Stimulated activated CD4-positive, alpha-beta T cell treated with anti-CD3 and anti-CD28 coated beads, TNF-alpha, amount 100 ng/mL, for 48 hours (primary cell): ENCODE results near the gene METTL21C.

Source experiments
- DNase-seq, 3 donors: peaks; one replicate each; pipeline ENCODE4 v3.0.0-alpha.2; 2020; ENCODE audit warnings: low read depth in 3 of 3

METTL21C gene

DNA sequence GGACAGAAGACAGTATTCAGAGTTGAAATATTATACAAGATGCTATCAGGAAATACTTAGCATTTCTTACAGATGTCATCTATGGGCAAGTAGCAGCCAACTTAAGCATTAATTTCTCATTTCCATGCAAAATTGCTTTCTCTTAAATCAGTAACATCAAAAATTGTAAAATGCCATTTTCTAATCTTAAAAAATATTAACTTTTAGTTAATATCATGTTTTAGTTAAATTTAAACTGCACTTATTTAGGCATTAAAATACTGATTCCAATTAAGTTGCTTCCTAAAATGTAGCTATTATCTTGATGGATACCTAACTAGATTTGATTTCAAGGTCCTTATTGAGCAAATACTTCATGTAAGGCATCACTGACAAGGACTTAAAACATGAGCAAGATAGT, 27.8 kb downstream of the METTL21C start:
- DNase-seq, result no peak

DNA sequence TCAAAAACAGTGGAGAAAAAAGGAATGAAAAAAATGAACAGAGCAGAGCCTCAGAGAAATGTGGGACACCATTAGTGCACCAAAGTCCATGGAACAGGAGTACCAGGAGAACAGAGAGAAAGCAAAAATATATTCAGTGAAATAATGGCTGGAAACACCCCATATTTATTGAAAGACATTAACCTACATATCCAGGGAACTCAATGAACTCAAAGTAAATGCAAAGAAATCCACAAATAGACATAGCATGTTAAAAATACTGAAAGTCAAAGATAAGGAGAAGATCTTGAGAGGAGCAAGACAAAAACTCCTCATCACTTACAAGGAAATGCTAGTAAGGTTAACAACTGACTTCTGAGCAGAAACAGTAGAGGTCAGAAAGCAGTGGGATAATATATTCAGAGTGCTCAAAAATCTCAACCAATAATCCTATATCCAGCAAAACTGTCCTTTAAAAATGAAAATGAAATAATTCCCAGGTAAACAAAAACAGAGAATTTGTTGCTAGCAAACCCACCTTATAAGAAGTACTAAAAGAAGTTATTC, 35.6 kb downstream of the METTL21C start:
- DNase-seq, result no peak

DNA sequence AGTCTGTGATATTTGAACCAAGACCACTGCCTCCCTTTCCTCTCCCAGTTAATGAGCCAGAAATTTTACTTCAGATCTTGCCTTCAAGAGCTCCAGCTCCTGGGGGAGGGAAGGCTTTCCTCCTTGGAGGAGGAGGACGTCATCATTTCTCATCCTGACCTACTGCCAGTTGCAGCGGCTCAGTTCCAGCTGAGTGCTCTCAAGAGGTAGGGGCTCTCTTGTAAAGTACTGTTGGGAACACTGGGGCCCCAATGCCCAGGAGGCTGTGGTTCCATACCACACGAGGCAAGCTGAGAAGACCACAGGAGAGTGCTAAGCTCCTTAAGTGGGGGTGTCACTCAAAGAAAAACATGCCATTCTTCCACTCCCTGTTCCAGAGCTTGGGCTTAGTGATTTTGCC, 36.2 kb downstream of the METTL21C start:
- DNase-seq, result no peak

DNA sequence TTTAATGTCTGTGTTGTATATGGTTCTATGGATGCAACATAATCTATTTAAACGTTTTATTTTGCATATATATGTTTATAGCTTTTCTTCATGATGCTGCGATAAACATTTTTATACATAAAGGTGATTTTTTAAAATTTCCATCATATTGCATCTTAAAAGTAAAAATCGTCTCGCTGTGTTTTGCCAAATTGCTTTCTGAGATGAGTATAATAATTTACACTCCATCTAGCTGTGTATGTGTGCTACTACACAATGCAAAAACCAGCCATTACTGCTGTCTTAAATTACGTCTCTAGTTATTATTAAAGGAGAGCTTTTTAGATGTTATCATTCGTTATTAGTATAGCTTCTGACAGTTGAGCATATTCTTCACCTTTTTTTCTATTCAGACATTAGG, 37.2 kb downstream of the METTL21C start:
- DNase-seq, result no peak

DNA sequence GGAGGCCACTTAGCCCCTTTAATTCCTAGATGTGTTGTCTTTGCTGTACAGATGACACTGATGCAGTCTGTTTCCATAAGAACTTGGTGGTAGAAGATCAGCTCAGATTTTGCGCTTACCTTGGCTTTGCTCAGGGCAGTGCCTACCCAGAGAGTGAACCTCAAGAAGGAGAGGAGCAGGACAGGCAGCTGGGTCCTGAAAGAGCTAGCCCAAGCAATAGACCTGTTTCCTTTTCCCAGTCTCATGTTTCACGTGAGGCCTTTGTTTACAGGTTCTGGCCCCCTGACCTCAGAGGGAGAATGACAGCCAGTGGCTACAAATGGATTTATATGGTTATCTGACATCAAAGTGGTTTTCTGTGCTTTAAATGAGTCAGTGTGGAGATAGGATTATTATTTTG, 40.1 kb downstream of the METTL21C start:
- DNase-seq, result no peak

DNA sequence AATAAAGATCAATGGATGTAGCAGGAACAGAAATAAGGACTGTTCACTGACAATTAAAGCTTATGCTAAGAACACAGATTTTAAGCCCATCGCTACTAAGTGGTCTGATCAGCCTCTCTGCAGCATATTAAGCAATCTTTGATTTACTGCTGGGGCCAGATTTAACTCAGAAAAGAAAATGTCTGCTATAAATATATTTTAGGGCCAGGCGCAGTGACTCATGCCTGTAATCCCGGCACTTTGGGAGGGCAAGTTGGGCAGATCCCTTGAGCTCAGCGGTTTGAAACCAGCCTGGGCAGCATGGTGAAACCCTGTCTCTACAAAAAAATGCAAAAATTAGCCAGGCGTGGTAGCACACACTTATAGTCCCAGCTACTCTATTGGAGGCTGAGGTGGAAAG, 43.0 kb downstream of the METTL21C start:
- DNase-seq, result no peak

DNA sequence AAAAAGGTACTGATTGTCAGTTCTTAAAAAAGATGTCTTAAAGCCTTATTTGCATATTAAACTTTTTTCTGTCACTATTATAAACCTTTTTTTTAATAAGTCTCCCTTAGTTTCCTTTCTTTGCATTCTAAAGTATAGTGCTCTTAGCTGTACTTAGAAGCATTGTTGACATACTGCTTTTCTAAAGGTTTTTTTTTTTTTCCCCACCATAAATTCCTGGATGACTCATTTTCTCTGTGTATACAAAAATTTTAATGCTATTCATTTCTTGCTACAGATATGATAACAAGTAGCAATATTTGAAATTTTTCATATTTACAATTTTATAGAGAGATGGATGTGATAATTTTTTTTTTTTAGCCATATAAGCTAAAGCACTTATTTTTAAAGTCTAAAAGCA, 43.5 kb downstream of the METTL21C start:
- no peak for DNase-seq

DNA sequence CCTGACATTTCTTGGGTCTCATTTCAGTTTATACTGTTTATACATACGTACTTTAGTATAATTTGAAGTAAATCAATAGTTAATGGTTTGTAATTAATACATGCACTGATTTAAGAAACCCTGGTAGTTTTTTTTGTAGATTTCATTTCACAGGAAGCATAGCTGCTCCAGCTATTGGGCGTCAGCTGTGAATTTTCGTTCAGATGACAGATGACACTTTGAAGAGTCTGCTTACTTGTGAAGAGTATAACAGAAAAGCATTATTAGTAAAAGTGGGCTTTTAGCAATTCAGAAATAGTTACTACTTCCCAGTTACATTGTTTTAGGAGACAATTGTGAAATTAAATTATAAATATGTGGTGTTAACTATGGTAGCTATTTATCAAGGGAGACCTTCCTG, 44.4 kb downstream of the METTL21C start:
- no peak for DNase-seq

DNA sequence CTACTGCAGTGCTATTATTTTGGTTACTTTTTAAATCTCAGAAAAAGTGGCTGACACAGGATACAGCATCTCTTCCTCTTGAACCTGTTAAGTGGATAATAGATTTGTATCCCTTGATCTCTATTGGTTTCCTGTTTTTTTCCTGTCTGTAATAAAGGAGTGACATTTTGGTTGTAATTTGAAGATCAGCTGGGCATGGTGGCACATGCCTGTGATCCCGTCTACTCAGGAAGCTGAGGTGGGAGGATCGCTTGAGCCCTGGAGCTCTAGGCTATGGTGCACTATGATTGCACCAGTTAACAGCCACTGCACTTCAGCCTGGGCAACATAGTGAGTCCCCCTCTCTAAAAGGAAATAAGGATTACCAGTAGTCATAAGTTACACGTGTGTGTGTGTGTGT, 46.8 kb downstream of the METTL21C start:
- DNase-seq, result no peak

DNA sequence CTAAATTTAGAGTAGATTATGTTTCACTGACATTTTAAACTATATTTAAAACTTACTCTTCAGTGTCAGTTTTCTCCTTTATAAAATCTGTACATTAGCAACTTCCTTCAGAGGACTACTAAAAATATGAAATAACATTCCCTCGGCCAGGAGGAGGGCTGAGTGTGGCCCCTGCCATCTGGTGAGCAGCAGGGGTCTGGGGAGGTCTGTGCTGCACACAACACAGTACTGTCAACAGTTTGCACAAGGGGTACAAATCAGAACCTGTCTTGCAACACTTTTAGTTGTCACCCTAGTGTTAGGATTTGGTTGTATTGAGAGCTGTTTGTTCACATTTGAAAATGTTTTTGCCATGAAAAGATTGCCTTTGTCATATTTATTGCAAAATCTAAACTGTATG, 49.1 kb downstream of the METTL21C start:
- no peak for DNase-seq

DNA sequence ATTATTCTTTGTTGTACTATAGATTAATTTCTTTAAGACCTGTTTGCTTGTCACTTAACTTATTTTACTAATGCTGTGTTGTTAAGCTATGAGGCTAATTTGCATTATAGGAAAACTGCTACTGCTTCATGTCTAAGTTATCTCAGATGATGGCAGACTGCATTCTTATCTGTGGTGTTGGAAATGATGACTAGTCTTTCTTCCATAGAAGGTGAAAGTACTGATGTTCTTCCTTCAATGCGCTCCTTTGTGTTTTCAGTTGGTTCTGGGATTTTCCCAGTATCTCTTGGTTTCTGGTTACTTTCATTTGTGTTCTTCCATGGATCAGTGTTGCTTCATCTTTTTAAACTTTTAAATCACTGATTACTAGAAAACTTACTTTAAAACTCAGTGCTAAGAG, 51.2 kb downstream of the METTL21C start:
- DNase-seq, result no peak

DNA sequence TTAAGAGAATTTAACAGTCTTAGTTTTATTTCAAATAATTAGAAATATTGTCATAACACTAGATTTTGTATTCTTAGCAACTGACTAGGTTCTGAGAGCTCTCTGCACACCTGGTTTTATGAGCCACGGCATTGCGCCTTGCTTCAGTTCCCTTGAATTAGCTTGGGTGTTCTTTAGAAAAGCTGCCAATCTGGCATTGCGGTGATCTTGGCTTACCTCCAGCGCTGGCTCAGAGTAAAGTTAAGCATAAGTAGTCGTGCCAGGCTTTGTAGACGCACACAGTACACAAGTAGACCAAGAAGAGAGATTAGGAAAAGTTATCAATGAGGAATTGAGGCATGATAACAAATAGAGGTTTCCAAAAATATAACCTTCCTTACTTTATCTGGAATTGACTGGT, 52.4 kb downstream of the METTL21C start:
- DNase-seq, result no peak

DNA sequence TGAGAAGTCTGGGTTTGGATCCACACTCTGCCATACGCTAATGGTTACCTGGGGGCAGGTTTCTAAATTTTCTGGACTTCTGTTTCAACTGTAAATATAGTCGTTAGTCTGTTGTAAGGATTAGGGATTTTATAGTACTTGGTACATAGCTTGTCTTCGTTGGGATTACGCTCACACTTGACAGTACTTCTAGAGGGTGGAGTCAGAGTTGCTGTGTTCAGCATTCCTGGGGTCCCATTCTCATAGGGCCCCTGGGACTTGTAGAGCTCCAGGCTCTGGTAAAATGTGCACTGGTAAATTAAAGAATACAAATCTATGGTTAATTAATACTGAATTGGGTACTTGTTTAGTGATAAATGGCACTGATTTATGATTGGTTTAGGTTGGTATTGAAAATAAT, 52.8 kb downstream of the METTL21C start:
- no peak for DNase-seq

DNA sequence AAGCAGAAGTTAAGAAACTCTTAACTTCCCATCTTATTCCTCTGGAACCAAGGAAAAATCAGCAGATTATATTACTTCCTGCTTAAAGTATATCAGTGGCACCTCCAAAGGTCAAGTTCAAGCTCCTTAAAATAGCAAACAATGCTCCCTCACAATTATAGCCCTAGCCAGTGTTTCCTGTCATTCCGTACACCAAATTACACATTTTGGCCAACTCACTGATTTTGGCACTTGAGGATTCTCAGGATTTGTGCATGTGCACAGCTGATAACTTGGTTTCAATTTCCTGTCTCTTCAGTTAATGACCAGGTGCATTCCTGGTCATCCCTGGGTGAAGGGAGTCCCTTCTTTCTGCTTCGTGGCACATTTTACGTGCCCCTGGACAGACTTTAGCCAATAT, 56.1 kb downstream of the METTL21C start:
- no peak for DNase-seq
